ENCODE results near the gene SRF. TPM values are rescaled to one million over a fixed set of nuclear protein-coding genes. Genes with fewer than 3 reads are reported as not detected.

The SRF gene
- total RNA-seq: 100 to 1,000 TPM in 1 of 2 donors, 10 to 100 TPM in 1; 59.4 to 116 TPM

GRCh38 chr6:43170931-43171706 is at the start of gene SRF:
TSS of gene SRF (plus strand) at chr6:43171269. CDS start at chr6:43171657, 388 bp downstream.
- Histone ChIP-seq H3K27me3 (no peaks in the 10 kb centered on the region), H3K27ac (peak within 1 kb of the TSS; percentile 94 to 100), H3K4me3 (peak within 1 kb of the TSS; percentile 84 to 98), H3K9me3 (no peaks in the 10 kb centered on the region), H3K36me3 (peaks cover 13% of the 10 kb centered on the region), H3K4me1 (peaks cover 0 to 35% of the 10 kb centered on the region in 2 donors)
- peak; percentile 100 for DNase-seq (ENCODE audit: low spot score)
- peak; percentile 77 to 82 for TF ChIP-seq CTCF (IDR thresholded peaks at IDR 0.05)

- DNase-seq (ENCODE audit: low spot score): no peak
- Histone ChIP-seq H3K4me1 (peaks cover 0 to 17% of the 10 kb centered on the region in 2 donors), H3K27ac (no peak overlapping the region)
Observed at GRCh38 chr6:43122146-43122545, 48.9 kb upstream of the SRF start.

GRCh38 chr6:43123461-43124314 is 47.4 kb upstream of the SRF start:
- H3K9me3 ChIP-seq: no peaks in the 10 kb centered on the region
- H3K36me3 ChIP-seq: no peaks in the 10 kb centered on the region
- H3K27ac ChIP-seq: no peak overlapping the region
- no peak for DNase-seq (ENCODE audit: low spot score)
- no peak overlapping the region for H3K4me3 ChIP-seq
- no peak for TF ChIP-seq CTCF (IDR thresholded peaks at IDR 0.05)
- H3K4me1 ChIP-seq: peaks cover 0 to 17% of the 10 kb centered on the region in 2 donors
- no peaks in the 10 kb centered on the region for H3K27me3 ChIP-seq

More at GRCh38 chr6:43122146-43122545, 48.9 kb upstream of the SRF start:
- Histone ChIP-seq H3K27me3 (no peaks in the 10 kb centered on the region), H3K36me3 (no peaks in the 10 kb centered on the region), H3K4me3 (no peak overlapping the region), H3K9me3 (no peaks in the 10 kb centered on the region)
- TF ChIP-seq CTCF (IDR thresholded peaks at IDR 0.05): no peak

GRCh38 chr6:43124481-43124880 is 46.6 kb upstream of the SRF start:
- Histone ChIP-seq H3K9me3 (no peaks in the 10 kb centered on the region), H3K27ac (no peak overlapping the region), H3K27me3 (no peaks in the 10 kb centered on the region), H3K4me1 (peaks cover 0 to 23% of the 10 kb centered on the region in 2 donors), H3K4me3 (no peak overlapping the region), H3K36me3 (no peaks in the 10 kb centered on the region)
- TF ChIP-seq CTCF (IDR thresholded peaks at IDR 0.05): no peak
- DNase-seq (ENCODE audit: low spot score): no peak

- Histone ChIP-seq H3K36me3 (no peaks in the 10 kb centered on the region), H3K4me1 (peaks cover 0 to 26% of the 10 kb centered on the region in 2 donors), H3K27me3 (no peaks in the 10 kb centered on the region), H3K4me3 (no peak overlapping the region), H3K27ac (no peak overlapping the region), H3K9me3 (no peaks in the 10 kb centered on the region)
- no peak for TF ChIP-seq CTCF (IDR thresholded peaks at IDR 0.05)
- no peak for DNase-seq (ENCODE audit: low spot score)
Observed at GRCh38 chr6:43125119-43125518, 46.0 kb upstream of the SRF start.

Measured in right atrium auricular region (tissue), 2 donors.